ENCODE data around the gene VAV2. TPM values are rescaled to one million over a fixed set of nuclear protein-coding genes. Genes with fewer than 3 reads are reported as not detected.
A peak's percentile ranks its signal among the peaks of the same experiment; 100 is the strongest.

Gene VAV2
- total and polyA plus RNA-seq, 2 of the 4 experiments (the other 2 are of a cell fraction) = 10.8 to 13.4 TPM

- Histone ChIP-seq H4K20me1 (ENCODE audit: insufficient read depth, low read length) (peaks cover 45% of the 10 kb centered on the region), H4K8ac (ENCODE audit: low read depth in 2 of 2, low read length in 2 of 2) (no peak overlapping the region), H3K9ac (ENCODE audit: low read depth, low read length) (no peak overlapping the region), H3K27ac (ENCODE audit: insufficient read depth, low read length) (no peak overlapping the region), H2BK15ac (ENCODE audit: low read depth, low read length) (no peak overlapping the region), H3K4me2 (ENCODE audit: low read depth, low read length) (no peak overlapping the region), H2BK20ac (ENCODE audit: low read depth, low read length) (no peak overlapping the region), H3K9me1 (ENCODE audit: insufficient read depth, low read length) (peaks cover 6% of the 10 kb centered on the region), H2BK120ac (ENCODE audit: low read depth, low read length) (no peak overlapping the region), H3K56ac (ENCODE audit: extremely low read depth, insufficient read depth, low read length) (no peak overlapping the region), H3K36me3 (ENCODE audit: control insufficient read depth, insufficient read depth, low read length) (no peaks in the 10 kb centered on the region), H3K14ac (replicated peaks; ENCODE audit: low read depth, low read length) (no peak overlapping the region), H2AK5ac (ENCODE audit: low read depth, low read length) (no peak overlapping the region), H3K79me1 (ENCODE audit: low read depth in 1 of 2, low read length in 2 of 2) (peaks cover 21 to 77% of the 10 kb centered on the region in 2 experiments), H3K23ac (ENCODE audit: low read depth, low read length) (no peak overlapping the region), H2AK9ac (replicated peaks; ENCODE audit: low read depth, low read length, poor library complexity) (peak overlapping the region; percentile 23), H3K27me3 (ENCODE audit: control insufficient read depth, insufficient read depth, low read length) (no peaks in the 10 kb centered on the region), H3K4ac (ENCODE audit: low read depth, low read length) (no peak overlapping the region), H4K91ac (ENCODE audit: insufficient read depth, low read depth, low read length) (no peak overlapping the region), H3K4me3 (ENCODE audit: insufficient read depth, low read depth, low read length) (no peak overlapping the region), H2BK5ac (ENCODE audit: low read depth, low read length, poor library complexity, severe bottlenecking) (no peak overlapping the region), H3K4me1 (ENCODE audit: control insufficient read depth, insufficient read depth, low read length) (peaks cover 22% of the 10 kb centered on the region), H4K5ac (ENCODE audit: low read depth, low read length) (no peak overlapping the region), H2AFZ (replicated peaks; ENCODE audit: low read length, poor library complexity) (no peak overlapping the region), H3K9me3 (ENCODE audit: control insufficient read depth, insufficient read depth, low read length) (no peaks in the 10 kb centered on the region), H3K18ac (ENCODE audit: low read depth, low read length) (no peak overlapping the region)
- CTCF ChIA-PET = no interaction called here
- TF ChIP-seq USF2 (IDR thresholded peaks at IDR 0.05; ENCODE audit: low read depth, low read length) = no peak
- TF ChIP-seq RCOR1 (IDR thresholded peaks at IDR 0.05; ENCODE audit: insufficient replicate concordance, low read length) = no peak
- no peak for TF ChIP-seq NFE2L2 (IDR thresholded peaks at IDR 0.05; ENCODE audit: low read depth, low read length)
- TF ChIP-seq SMC3 (IDR thresholded peaks at IDR 0.05; ENCODE audit: low read depth, low read length) = no peak
- TF ChIP-seq MXI1 (IDR thresholded peaks at IDR 0.05; ENCODE audit: borderline replicate concordance, low read depth, low read length) = no peak
- no peak for TF ChIP-seq ELK1 (IDR thresholded peaks at IDR 0.05; ENCODE audit: borderline replicate concordance, low read depth, low read length)
- no peak for TF ChIP-seq CEBPB (IDR thresholded peaks at IDR 0.05; ENCODE audit: low read depth, low read length)
- no peak for TF ChIP-seq CHD1 (IDR thresholded peaks at IDR 0.05; ENCODE audit: low read depth, low read length)
- TF ChIP-seq BHLHE40 (IDR thresholded peaks at IDR 0.05; ENCODE audit: low read depth, low read length) = no peak
- no peak for TF ChIP-seq RAD21 (IDR thresholded peaks at IDR 0.05; ENCODE audit: low read length)
- TF ChIP-seq, protein P1, sequence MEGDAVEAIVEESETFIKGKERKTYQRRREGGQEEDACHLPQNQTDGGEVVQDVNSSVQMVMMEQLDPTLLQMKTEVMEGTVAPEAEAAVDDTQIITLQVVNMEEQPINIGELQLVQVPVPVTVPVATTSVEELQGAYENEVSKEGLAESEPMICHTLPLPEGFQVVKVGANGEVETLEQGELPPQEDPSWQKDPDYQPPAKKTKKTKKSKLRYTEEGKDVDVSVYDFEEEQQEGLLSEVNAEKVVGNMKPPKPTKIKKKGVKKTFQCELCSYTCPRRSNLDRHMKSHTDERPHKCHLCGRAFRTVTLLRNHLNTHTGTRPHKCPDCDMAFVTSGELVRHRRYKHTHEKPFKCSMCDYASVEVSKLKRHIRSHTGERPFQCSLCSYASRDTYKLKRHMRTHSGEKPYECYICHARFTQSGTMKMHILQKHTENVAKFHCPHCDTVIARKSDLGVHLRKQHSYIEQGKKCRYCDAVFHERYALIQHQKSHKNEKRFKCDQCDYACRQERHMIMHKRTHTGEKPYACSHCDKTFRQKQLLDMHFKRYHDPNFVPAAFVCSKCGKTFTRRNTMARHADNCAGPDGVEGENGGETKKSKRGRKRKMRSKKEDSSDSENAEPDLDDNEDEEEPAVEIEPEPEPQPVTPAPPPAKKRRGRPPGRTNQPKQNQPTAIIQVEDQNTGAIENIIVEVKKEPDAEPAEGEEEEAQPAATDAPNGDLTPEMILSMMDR (conservative IDR thresholded peaks at IDR 0.05; ENCODE audit: low read depth, low read length) = no peak
- TF ChIP-seq MAFK (IDR thresholded peaks at IDR 0.05; ENCODE audit: low read depth, low read length) = no peak
- TF ChIP-seq FOS (IDR thresholded peaks at IDR 0.05; ENCODE audit: low read depth, low read length) = no peak
- POLR2A ChIA-PET (ENCODE audit: unreplicated experiment) = no interaction called here
- dilution Hi-C loops (cut with HindIII; ENCODE audit: low sequenced_read_pairs, unreplicated experiment) = no loop called here
- in situ Hi-C loops (cut with MboI; ENCODE audit: low sequenced_read_pairs) = no loop called here
- WGBS, 2 experiments (ENCODE audit: extremely low coverage in 2 of 2, insufficient read length in 1 of 2) = 100% methylated on average over 2 of the region's 17 CpGs; no CpG with 5 or more reads in 1 of the 2 experiments
- ATAC-seq (ENCODE audit: low read depth) = no peak
- no TSS peak for BruUV-seq (replicated peaks)
- DNase-seq = no peak
- intact Hi-C loops (cut with micrococcal nuclease) = no loop called here
Observed at GRCh38 chr9:133921866-133922265, 70.3 kb downstream of the VAV2 start.
